Breast epithelium (tissue), 3 donors: ENCODE results near the gene TRMT61A.

Experiments used
- POLR2A ChIP-seq: fragments of 450-650 bp; IDR thresholded peaks from one replicate; pipeline ENCODE4 v1.6.1; 2016; ENCODE audit warnings: antibody characterized with exemption, mild to moderate bottlenecking, moderate library complexity
- POLR2AphosphoS5 ChIP-seq, 3 donors: sonication (generic); formaldehyde crosslinking; IDR thresholded peaks; one replicate each; pipeline ENCODE4 v1.6.1; 2017; ENCODE audit warnings: antibody characterized with exemption in 3 of 3
- TF ChIP-seq, protein P1 (sequence below), 3 donors: fragments of 450-650 bp; IDR thresholded peaks; one replicate each; pipeline ENCODE4 v1.5.1; 2016 to 2017; ENCODE audit warnings: antibody characterized with exemption in 3 of 3, mild to moderate bottlenecking in 3 of 3, moderate library complexity in 3 of 3

DNA sequence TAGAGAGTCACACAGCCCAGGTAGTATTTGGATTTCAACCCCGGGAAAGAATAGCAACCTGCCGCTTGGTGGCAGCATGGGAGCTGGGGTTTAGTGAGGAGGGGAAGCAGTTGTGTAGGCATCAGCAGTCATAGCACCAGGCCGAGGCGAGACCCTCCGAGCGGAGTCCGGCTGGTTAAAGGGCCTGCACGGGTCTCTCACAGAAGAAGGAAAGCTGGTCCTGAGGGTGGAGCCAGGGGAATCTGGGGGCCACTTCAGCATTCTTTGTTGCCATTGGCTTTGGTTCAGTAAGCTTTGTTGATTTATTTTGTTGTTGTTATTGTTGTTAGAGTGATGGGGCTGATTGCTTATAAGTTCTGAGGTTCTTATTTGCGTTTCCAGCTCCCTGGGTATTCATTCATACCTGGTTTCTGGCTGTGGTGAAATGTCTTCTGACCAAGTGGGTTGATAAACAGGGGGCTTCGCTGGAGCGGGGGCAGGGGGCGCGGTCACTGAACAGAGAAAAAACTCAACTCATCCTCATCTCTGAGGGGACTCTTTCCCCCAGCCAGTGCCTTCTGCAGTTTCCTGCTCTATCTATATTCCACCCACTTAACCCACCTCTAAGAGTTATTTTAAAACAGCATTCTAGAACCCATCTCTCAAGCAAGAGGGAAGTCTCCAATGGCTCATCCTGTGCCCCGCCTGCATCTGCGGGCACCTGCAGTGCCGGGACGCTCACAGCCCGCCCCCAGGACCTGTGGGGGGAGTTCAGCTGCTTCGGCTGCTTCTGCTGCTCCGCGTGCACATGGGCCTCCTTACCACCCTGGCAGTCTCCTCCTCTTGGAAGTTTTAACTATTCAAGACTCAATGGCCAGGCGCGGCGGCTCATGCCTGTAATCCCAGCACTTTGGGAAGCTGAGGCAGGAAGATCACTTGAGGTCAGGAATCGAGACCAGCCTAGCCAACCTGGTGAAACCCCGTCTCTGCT is 18.0 kb upstream of the TRMT61A start:
- no peak for TF ChIP-seq POLR2AphosphoS5 (IDR thresholded peaks at IDR 0.05)
- TF ChIP-seq, protein P1, sequence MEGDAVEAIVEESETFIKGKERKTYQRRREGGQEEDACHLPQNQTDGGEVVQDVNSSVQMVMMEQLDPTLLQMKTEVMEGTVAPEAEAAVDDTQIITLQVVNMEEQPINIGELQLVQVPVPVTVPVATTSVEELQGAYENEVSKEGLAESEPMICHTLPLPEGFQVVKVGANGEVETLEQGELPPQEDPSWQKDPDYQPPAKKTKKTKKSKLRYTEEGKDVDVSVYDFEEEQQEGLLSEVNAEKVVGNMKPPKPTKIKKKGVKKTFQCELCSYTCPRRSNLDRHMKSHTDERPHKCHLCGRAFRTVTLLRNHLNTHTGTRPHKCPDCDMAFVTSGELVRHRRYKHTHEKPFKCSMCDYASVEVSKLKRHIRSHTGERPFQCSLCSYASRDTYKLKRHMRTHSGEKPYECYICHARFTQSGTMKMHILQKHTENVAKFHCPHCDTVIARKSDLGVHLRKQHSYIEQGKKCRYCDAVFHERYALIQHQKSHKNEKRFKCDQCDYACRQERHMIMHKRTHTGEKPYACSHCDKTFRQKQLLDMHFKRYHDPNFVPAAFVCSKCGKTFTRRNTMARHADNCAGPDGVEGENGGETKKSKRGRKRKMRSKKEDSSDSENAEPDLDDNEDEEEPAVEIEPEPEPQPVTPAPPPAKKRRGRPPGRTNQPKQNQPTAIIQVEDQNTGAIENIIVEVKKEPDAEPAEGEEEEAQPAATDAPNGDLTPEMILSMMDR (IDR thresholded peaks at IDR 0.05), result no peak
- TF ChIP-seq POLR2A, result no peak
